ENCODE results near the gene POLR3GL. TPM values are rescaled to one million over a fixed set of nuclear protein-coding genes. Genes with fewer than 3 reads are reported as not detected.
"Not testable (repeated sequence)": the region's sequence is repeated elsewhere in the genome, so short reads cannot be mapped to it uniquely, and the experiment has no call there.

POLR3GL gene
- total and polyA plus RNA-seq, 2 donors (not counting 1 experiment from before 2014, with no cell fraction given), result 23.3 to 23.8 TPM

DNA sequence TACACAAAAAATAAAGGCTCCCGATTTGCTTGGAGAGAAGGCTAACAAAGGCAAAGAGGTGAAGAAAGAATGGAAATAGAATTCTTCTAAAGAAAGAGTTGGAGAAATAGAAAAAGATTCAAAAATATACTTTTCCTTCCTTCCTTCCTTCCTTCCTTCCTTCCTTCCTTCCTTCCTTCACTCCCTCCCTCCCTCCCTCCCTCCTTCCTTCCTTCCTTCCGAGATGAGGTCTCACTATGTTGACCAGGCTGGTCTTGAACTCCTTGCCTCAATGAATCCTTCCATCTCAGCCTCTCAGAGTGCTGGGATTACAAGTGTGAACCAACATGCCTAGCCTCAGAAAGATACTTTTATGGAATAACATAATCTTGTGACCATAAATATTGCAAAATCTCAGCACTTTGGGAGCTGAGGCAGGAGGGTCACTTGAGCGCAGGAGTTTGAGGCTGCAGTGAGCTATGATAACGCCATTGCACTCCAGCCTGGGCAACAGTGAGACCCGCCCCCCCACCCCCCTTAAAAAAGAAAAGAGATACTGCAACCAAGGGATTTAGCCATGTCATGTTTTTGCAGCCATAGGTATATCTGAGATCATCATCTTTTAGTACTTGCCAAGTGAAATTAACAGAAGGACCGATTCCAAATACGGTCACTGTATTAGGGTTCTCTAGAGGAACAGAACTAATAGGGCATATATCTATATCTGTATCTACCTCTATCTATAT is 58.1 kb downstream of the POLR3GL start:
- no peak for TF ChIP-seq EZH2 (IDR thresholded peaks at IDR 0.05; ENCODE audit: low read length, missing control alignments)
- TF ChIP-seq, protein P1, sequence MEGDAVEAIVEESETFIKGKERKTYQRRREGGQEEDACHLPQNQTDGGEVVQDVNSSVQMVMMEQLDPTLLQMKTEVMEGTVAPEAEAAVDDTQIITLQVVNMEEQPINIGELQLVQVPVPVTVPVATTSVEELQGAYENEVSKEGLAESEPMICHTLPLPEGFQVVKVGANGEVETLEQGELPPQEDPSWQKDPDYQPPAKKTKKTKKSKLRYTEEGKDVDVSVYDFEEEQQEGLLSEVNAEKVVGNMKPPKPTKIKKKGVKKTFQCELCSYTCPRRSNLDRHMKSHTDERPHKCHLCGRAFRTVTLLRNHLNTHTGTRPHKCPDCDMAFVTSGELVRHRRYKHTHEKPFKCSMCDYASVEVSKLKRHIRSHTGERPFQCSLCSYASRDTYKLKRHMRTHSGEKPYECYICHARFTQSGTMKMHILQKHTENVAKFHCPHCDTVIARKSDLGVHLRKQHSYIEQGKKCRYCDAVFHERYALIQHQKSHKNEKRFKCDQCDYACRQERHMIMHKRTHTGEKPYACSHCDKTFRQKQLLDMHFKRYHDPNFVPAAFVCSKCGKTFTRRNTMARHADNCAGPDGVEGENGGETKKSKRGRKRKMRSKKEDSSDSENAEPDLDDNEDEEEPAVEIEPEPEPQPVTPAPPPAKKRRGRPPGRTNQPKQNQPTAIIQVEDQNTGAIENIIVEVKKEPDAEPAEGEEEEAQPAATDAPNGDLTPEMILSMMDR (conservative IDR thresholded peaks at IDR 0.05 in 1 of 2, IDR thresholded peaks at IDR 0.05 in 1 of 2; ENCODE audit: low read depth in 1 of 2, low read length in 2 of 2), result no peak
- Histone ChIP-seq H3K4me3 (replicated peaks in 1 of 4; ENCODE audit: control extremely low read depth in 1 of 4, insufficient read depth in 1 of 4, low read depth in 3 of 4, low read length in 4 of 4) (no peak overlapping the region), H3K9ac (ENCODE audit: insufficient read depth, low read length) (no peak overlapping the region), H3K36me3 (ENCODE audit: control insufficient read depth, insufficient read depth, low read length) (no peaks in the 10 kb centered on the region), H4K20me1 (ENCODE audit: control insufficient read depth, extremely low read depth, insufficient read depth, low read length) (no peaks in the 10 kb centered on the region), H3K4me2 (ENCODE audit: extremely low read depth, insufficient read depth, low read length) (no peak overlapping the region), H3K79me2 (ENCODE audit: control insufficient read depth, insufficient read depth, low read length) (no peaks in the 10 kb centered on the region), H3K27ac (ENCODE audit: insufficient read depth, low read length) (no peak overlapping the region), H3K27me3 (ENCODE audit: control insufficient read depth, insufficient read depth, low read length) (peaks cover 24% of the 10 kb centered on the region), H2AFZ (ENCODE audit: low read length) (no peak overlapping the region), H3K9me3 (ENCODE audit: control insufficient read depth, insufficient read depth, low read depth, low read length) (no peaks in the 10 kb centered on the region), H3K4me1 (ENCODE audit: control insufficient read depth, extremely low read depth, insufficient read depth, low read length) (no peaks in the 10 kb centered on the region)
- DNase-seq (ENCODE audit: low read depth in 2 of 2), result no peak

- not testable (repeated sequence) for DNase-seq (ENCODE audit: low read depth in 2 of 2); H3K36me3 ChIP-seq (ENCODE audit: control insufficient read depth, insufficient read depth, low read length); H3K27ac ChIP-seq (ENCODE audit: insufficient read depth, low read length); H3K4me1 ChIP-seq (ENCODE audit: control insufficient read depth, extremely low read depth, insufficient read depth, low read length); H2AFZ ChIP-seq (ENCODE audit: low read length); H3K27me3 ChIP-seq (ENCODE audit: control insufficient read depth, insufficient read depth, low read length); H3K4me2 ChIP-seq (ENCODE audit: extremely low read depth, insufficient read depth, low read length); H3K4me3 ChIP-seq (replicated peaks in 1 of 4; ENCODE audit: control extremely low read depth in 1 of 4, insufficient read depth in 1 of 4, low read depth in 3 of 4, low read length in 4 of 4); H3K9me3 ChIP-seq (ENCODE audit: control insufficient read depth, insufficient read depth, low read depth, low read length); H3K79me2 ChIP-seq (ENCODE audit: control insufficient read depth, insufficient read depth, low read length); H3K9ac ChIP-seq (ENCODE audit: insufficient read depth, low read length); H4K20me1 ChIP-seq (ENCODE audit: control insufficient read depth, extremely low read depth, insufficient read depth, low read length)
These were observed 61.5 kb downstream of the POLR3GL start for GRCh38 chr1:146025787-146026495.

DNA sequence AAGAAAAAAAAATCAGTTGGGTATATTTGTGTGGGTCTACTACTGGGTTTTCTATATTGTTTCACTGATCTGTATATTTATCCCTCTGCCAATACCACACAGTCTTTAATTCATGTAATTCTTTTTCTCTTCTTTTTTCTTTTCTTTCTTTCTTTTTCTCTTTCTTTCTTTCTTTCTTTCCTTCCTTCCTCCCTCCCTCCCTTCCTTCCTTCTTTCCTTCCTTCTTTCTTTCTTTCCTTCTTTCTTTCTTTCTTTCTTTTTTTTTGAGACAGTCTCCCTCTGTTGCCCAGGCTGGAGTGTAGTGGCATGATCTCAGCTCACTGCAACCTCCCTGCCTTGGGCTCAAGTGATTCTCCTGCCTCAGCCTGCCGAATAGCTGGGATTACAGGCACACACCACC is 62.2 kb downstream of the POLR3GL start:
- H3K27me3 ChIP-seq (ENCODE audit: control insufficient read depth, insufficient read depth, low read length); H2AFZ ChIP-seq (ENCODE audit: low read length); H3K9me3 ChIP-seq (ENCODE audit: control insufficient read depth, insufficient read depth, low read depth, low read length); H4K20me1 ChIP-seq (ENCODE audit: control insufficient read depth, extremely low read depth, insufficient read depth, low read length); DNase-seq (ENCODE audit: low read depth in 2 of 2); H3K4me1 ChIP-seq (ENCODE audit: control insufficient read depth, extremely low read depth, insufficient read depth, low read length); H3K36me3 ChIP-seq (ENCODE audit: control insufficient read depth, insufficient read depth, low read length); H3K27ac ChIP-seq (ENCODE audit: insufficient read depth, low read length); H3K79me2 ChIP-seq (ENCODE audit: control insufficient read depth, insufficient read depth, low read length); H3K4me2 ChIP-seq (ENCODE audit: extremely low read depth, insufficient read depth, low read length); H3K9ac ChIP-seq (ENCODE audit: insufficient read depth, low read length); H3K4me3 ChIP-seq (replicated peaks in 1 of 4; ENCODE audit: control extremely low read depth in 1 of 4, insufficient read depth in 1 of 4, low read depth in 3 of 4, low read length in 4 of 4): not testable (repeated sequence)

Other genes with a start within 250 kb of the POLR3GL start
- not detected in 2 replicates for gene CD160, start 245.2 kb upstream of the POLR3GL start, total RNA-seq
- 0.05 TPM in 1 of 2 replicates, not detected in the other for gene CD160, start 245.2 kb upstream of the POLR3GL start, polyA plus RNA-seq
- 9.2 and 19.8 TPM in 2 replicates for gene RNF115, start 140.6 kb upstream of the POLR3GL start, total RNA-seq
- gene RNF115, start 140.6 kb upstream of the POLR3GL start, polyA plus RNA-seq, result 16.2 and 25.5 TPM in 2 replicates
- gene POLR3C, start 140.5 kb upstream of the POLR3GL start, total RNA-seq, result 32.1 and 38.3 TPM in 2 replicates
- gene POLR3C, start 140.5 kb upstream of the POLR3GL start, polyA plus RNA-seq, result 45.1 and 64.5 TPM in 2 replicates
- gene NUDT17, start 119.1 kb upstream of the POLR3GL start, total RNA-seq, result 2.1 and 5.1 TPM in 2 replicates
- 3.4 and 4.5 TPM in 2 replicates for gene NUDT17, start 119.1 kb upstream of the POLR3GL start, polyA plus RNA-seq
- gene PIAS3, start 105.6 kb upstream of the POLR3GL start, total RNA-seq, result 5.1 and 8.9 TPM in 2 replicates
- gene PIAS3, start 105.6 kb upstream of the POLR3GL start, polyA plus RNA-seq, result 22.9 and 29.3 TPM in 2 replicates
- 2.3 and 4.5 TPM in 2 replicates for gene ANKRD35, start 78.8 kb upstream of the POLR3GL start, total RNA-seq
- gene ANKRD35, start 78.8 kb upstream of the POLR3GL start, polyA plus RNA-seq, result 0.65 and 3.4 TPM in 2 replicates
- 0.51 and 2.8 TPM in 2 replicates for gene ITGA10, start 54.6 kb upstream of the POLR3GL start, total RNA-seq
- 1.2 and 1.7 TPM in 2 replicates for gene ITGA10, start 54.6 kb upstream of the POLR3GL start, polyA plus RNA-seq
- 21.1 and 28.2 TPM in 2 replicates for gene PEX11B, start 46.0 kb upstream of the POLR3GL start, total RNA-seq
- gene PEX11B, start 46.0 kb upstream of the POLR3GL start, polyA plus RNA-seq, result 34.3 and 41.3 TPM in 2 replicates
- gene RBM8A, start 37.2 kb upstream of the POLR3GL start, total RNA-seq, result 56.6 and 61.9 TPM in 2 replicates
- gene RBM8A, start 37.2 kb upstream of the POLR3GL start, polyA plus RNA-seq, result 137 and 235 TPM in 2 replicates
- 10.5 and 14.2 TPM in 2 replicates for gene LIX1L, start 6.7 kb upstream of the POLR3GL start, total RNA-seq
- 63.3 and 65.7 TPM in 2 replicates for gene LIX1L, start 6.7 kb upstream of the POLR3GL start, polyA plus RNA-seq
- 0.26 and 1.2 TPM in 2 replicates for gene ANKRD34A, start 115 bp upstream of the POLR3GL start, total RNA-seq
- 1.9 and 2.6 TPM in 2 replicates for gene ANKRD34A, start 115 bp upstream of the POLR3GL start, polyA plus RNA-seq
- gene TXNIP, start 31.9 kb downstream of the POLR3GL start, total RNA-seq, result 361 and 773 TPM in 2 replicates
- 61.1 and 204 TPM in 2 replicates for gene TXNIP, start 31.9 kb downstream of the POLR3GL start, polyA plus RNA-seq
- not detected in 2 replicates for gene HJV, start 57.0 kb downstream of the POLR3GL start, total RNA-seq
- gene HJV, start 57.0 kb downstream of the POLR3GL start, polyA plus RNA-seq, result not detected in 2 replicates
- gene NBPF10, start 180.1 kb downstream of the POLR3GL start, total RNA-seq, result 5.1 and 5.4 TPM in 2 replicates
- gene NBPF10, start 180.1 kb downstream of the POLR3GL start, polyA plus RNA-seq, result 0.93 and 2.3 TPM in 2 replicates